ENCODE data around the gene CLMN. TPM values are rescaled to one million over a fixed set of nuclear protein-coding genes. Genes with fewer than 3 reads are reported as not detected.

CLMN gene
- total and polyA plus RNA-seq, 8 donors, result 5.3 to 42.9 (median 20.1) TPM

- no peaks in the 10 kb centered on the region for H3K9me3 ChIP-seq
- no peaks in the 10 kb centered on the region for H3K27me3 ChIP-seq
- intact Hi-C loops (cut with DNase I; ENCODE audit: low total_unique reads), result no loop called here
- no peak overlapping the region for H3K4me3 ChIP-seq
- H3K27ac ChIP-seq, result no peak overlapping the region
- TF ChIP-seq POLR2A (IDR thresholded peaks at IDR 0.05) (no peak), CTCF (IDR thresholded peaks at IDR 0.05) (no peak), POLR2AphosphoS5 (IDR thresholded peaks at IDR 0.05) (no peak), EP300 (IDR thresholded peaks at IDR 0.05) (no peak)
- DNase-seq, result no peak
- no peaks in the 10 kb centered on the region for H3K4me1 ChIP-seq
- H3K36me3 ChIP-seq, result peaks cover 0 to 35% (median 32%) of the 10 kb centered on the region in 4 donors
- 87 to 95% (median 92%) methylated on average over 4 of the region's 4 CpGs for WGBS, 5 donors
These were observed 101.7 kb downstream of the CLMN start for GRCh38 chr14:95218006-95218405.

GRCh38 chr14:95217391-95217900, 102.3 kb downstream of the CLMN start:
- intact Hi-C loops (cut with DNase I; ENCODE audit: low total_unique reads), result no loop called here
- 79 to 91% (median 88%) methylated on average over 9 to 10 of the region's 10 CpGs for WGBS, 5 donors
- no peak for TF ChIP-seq POLR2AphosphoS5 (IDR thresholded peaks at IDR 0.05)
- TF ChIP-seq EP300 (IDR thresholded peaks at IDR 0.05), result no peak
- TF ChIP-seq POLR2A (IDR thresholded peaks at IDR 0.05), result no peak
- TF ChIP-seq CTCF (IDR thresholded peaks at IDR 0.05), result no peak

GRCh38 chr14:95216008-95216407, 103.7 kb downstream of the CLMN start:
- TF ChIP-seq POLR2A (IDR thresholded peaks at IDR 0.05) (no peak), EP300 (IDR thresholded peaks at IDR 0.05) (no peak), POLR2AphosphoS5 (IDR thresholded peaks at IDR 0.05) (no peak), CTCF (IDR thresholded peaks at IDR 0.05) (no peak)
- intact Hi-C loops (cut with DNase I; ENCODE audit: low total_unique reads), result no loop called here
- Histone ChIP-seq H3K27ac (no peak overlapping the region), H3K4me3 (no peak overlapping the region), H3K4me1 (peaks cover 0 to 9% (median 0%) of the 10 kb centered on the region in 4 donors), H3K27me3 (no peaks in the 10 kb centered on the region), H3K9me3 (no peaks in the 10 kb centered on the region), H3K36me3 (peaks cover 0 to 26% (median 21%) of the 10 kb centered on the region in 4 donors)
- whole genome bisulfite sequencing, 5 donors, result 85 to 90% (median 86%) methylated on average over 8 of the region's 8 CpGs
- no peak for DNase-seq

More at GRCh38 chr14:95217391-95217900, 102.3 kb downstream of the CLMN start:
- Histone ChIP-seq H3K27me3 (no peaks in the 10 kb centered on the region), H3K36me3 (peaks cover 0 to 34% (median 31%) of the 10 kb centered on the region in 4 donors), H3K4me1 (peaks cover 0 to 2% (median 0%) of the 10 kb centered on the region in 4 donors), H3K9me3 (no peaks in the 10 kb centered on the region), H3K4me3 (no peak overlapping the region), H3K27ac (no peak overlapping the region)
- DNase-seq, result no peak

- 65 to 76% (median 74%) methylated on average over 3 of the region's 3 CpGs for WGBS, 5 donors
- Histone ChIP-seq H3K36me3 (peaks cover 0 to 18% (median 13%) of the 10 kb centered on the region in 4 donors), H3K4me3 (no peak overlapping the region), H3K27me3 (no peaks in the 10 kb centered on the region), H3K4me1 (peaks cover 0 to 9% (median 0%) of the 10 kb centered on the region in 4 donors), H3K9me3 (no peaks in the 10 kb centered on the region), H3K27ac (no peak overlapping the region)
- no peak for DNase-seq
- no peak for TF ChIP-seq POLR2AphosphoS5 (IDR thresholded peaks at IDR 0.05)
- TF ChIP-seq EP300 (IDR thresholded peaks at IDR 0.05), result no peak
- TF ChIP-seq CTCF (IDR thresholded peaks at IDR 0.05), result no peak
- TF ChIP-seq POLR2A (IDR thresholded peaks at IDR 0.05), result no peak
- intact Hi-C loops (cut with DNase I; ENCODE audit: low total_unique reads), result no loop called here
These were observed 104.5 kb downstream of the CLMN start for GRCh38 chr14:95215094-95215725.
